Fibroblast of mammary gland (primary cell): Measurements from ENCODE around the gene WIZ.

Experiments used
- DNase-seq: peaks from one replicate; pipeline ENCODE4 v3.0.0-alpha.2; 2010; ENCODE audit warnings: low read depth
- H3K4me3 ChIP-seq: 2 replicates; pipeline ENCODE4 v1.5.1; 2011; ENCODE audit warnings: low read depth, mild to moderate bottlenecking, low read length, moderate library complexity; ENCODE audit not compliant: control insufficient read depth
- TF ChIP-seq, protein P1 (sequence below): conservative IDR thresholded peaks from 2 replicates; pipeline ENCODE4 v1.5.1; 2011; ENCODE audit warnings: low read depth, low read length, inconsistent platforms; ENCODE audit not compliant: control insufficient read depth, insufficient read depth

The WIZ gene

DNA sequence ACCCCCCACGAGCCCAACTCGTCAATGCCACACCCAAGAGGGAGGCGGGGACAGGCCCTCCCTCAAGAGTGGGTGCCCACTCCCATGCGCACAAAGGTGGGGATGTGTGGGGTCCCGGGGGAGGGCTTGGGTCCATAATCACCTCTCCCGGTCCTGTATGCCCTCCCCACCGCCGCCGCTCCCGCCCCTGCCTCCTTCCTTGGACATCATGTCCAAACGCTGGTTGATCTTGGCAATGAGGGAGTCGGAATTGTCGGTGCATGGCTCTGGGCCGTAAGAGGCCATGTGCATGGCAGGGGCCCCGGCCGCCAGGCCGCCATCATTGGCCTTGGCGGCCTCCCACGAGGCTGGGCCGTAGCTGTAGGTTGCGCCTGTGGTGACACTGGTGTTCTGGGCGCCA, 76.1 kb downstream of the WIZ start:
- TF ChIP-seq, protein P1, sequence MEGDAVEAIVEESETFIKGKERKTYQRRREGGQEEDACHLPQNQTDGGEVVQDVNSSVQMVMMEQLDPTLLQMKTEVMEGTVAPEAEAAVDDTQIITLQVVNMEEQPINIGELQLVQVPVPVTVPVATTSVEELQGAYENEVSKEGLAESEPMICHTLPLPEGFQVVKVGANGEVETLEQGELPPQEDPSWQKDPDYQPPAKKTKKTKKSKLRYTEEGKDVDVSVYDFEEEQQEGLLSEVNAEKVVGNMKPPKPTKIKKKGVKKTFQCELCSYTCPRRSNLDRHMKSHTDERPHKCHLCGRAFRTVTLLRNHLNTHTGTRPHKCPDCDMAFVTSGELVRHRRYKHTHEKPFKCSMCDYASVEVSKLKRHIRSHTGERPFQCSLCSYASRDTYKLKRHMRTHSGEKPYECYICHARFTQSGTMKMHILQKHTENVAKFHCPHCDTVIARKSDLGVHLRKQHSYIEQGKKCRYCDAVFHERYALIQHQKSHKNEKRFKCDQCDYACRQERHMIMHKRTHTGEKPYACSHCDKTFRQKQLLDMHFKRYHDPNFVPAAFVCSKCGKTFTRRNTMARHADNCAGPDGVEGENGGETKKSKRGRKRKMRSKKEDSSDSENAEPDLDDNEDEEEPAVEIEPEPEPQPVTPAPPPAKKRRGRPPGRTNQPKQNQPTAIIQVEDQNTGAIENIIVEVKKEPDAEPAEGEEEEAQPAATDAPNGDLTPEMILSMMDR: no peak
- no peak overlapping the region for H3K4me3 ChIP-seq
- no peak for DNase-seq

DNA sequence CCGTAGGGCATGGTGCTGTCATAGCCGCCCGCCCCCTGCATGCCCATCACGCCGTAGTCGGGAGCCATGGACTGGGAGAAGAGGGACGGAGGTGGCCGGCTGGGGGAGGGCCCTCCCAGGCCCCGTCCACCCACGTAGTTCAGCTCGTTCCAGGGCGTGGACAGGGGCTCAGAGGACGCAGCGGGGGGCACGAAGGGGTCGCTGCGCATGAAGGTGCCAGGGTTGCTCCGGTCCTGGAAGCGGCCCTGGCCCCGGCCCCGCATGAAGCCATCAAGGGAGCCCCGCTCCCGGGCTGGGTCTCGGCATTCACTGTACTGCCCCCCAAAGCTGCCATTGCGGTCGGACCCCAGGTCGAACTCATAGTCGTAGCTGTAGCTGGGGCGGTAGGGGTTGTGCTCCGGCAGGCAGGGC, 76.9 kb downstream of the WIZ start:
- TF ChIP-seq, protein P1: no peak
- no peak for DNase-seq
- no peak overlapping the region for H3K4me3 ChIP-seq

DNA sequence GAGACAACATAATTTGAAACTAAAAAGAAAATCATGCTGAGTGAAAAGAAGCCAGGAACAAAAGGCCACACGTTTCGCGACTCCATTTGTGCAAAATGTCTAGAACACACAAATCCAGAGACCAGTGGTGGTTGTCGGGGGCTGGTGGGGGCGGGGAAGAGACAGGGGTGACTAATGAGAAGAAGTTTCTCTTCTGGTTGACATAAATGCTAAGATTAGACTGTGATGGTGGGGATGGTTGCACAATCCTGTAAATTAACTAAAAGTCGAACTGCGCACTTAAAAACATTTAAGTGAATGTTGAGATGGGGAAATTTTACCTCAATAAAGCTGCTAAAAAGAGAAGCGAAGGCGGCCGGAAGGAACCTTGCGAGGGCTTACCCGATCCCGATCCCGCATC, 77.3 kb downstream of the WIZ start:
- DNase-seq: no peak
- no peak overlapping the region for H3K4me3 ChIP-seq
- TF ChIP-seq, protein P1: no peak

DNA sequence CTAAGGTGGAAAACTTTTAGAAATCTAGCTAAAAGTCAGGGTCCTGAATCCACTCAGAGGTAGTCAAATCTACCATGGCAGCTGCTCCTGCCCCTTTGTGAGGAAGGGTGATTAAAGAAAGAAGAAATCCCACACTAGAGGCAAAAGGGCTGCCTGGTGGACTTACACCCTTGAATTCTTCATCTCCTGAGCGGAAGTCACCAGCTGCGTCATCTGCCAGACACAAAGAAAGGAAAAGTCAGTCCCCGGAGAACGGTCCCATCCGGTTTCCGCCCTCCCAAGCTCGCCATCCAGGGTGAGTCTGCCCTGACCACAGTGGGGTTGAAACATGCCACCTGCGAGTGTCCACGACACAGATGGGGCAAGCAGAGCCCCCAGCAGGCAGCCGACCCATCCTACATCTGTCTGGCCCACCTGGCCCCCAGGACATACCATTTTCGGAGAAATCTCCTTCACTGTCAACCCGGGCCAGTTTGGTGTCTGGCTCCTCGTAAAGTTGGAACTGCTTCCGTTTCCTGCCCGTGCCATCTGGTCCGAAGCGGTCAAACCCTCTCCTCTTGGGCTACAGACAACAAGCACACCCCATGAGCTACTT, 77.9 kb downstream of the WIZ start:
- TF ChIP-seq, protein P1: no peak
- no peak overlapping the region for H3K4me3 ChIP-seq
- no peak for DNase-seq

DNA sequence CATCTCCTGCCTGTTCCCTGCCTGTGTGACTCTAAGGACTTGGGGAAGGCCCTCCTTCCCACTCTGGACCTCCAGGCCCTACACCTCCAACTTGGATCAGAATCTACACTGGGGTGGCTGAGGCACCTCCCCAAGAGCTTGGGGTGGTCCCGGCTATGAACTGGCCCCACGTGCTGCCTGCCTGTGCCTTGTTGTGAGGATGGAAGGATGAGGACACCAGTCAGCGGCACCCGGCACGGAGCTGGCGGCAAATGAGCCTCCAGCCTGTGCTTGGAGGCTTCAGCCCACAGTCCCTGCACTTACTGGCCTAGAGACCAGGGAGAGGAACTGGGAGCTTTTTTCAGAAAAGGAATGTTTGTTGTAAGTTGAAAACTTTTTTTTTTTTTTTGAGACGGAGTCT, 78.6 kb downstream of the WIZ start:
- DNase-seq: no peak
- TF ChIP-seq, protein P1: no peak
- no peak overlapping the region for H3K4me3 ChIP-seq
